ENCODE results near the gene CCR4. TPM values are rescaled to one million over a fixed set of nuclear protein-coding genes. Genes with fewer than 3 reads are reported as not detected.
"Not testable (repeated sequence)": the region's sequence is repeated elsewhere in the genome, so short reads cannot be mapped to it uniquely, and the experiment has no call there.

Gene CCR4
- total RNA-seq, 3 donors from 2014 or later, result 0.32 to 0.66 (median 0.44) TPM

GRCh38 chr3:32961189-32961715, 9.8 kb downstream of the CCR4 start:
- no peak for TF ChIP-seq POLR2A (IDR thresholded peaks at IDR 0.05)
- TF ChIP-seq POLR2AphosphoS5 (IDR thresholded peaks at IDR 0.05), result no peak
- TF ChIP-seq, protein P1, sequence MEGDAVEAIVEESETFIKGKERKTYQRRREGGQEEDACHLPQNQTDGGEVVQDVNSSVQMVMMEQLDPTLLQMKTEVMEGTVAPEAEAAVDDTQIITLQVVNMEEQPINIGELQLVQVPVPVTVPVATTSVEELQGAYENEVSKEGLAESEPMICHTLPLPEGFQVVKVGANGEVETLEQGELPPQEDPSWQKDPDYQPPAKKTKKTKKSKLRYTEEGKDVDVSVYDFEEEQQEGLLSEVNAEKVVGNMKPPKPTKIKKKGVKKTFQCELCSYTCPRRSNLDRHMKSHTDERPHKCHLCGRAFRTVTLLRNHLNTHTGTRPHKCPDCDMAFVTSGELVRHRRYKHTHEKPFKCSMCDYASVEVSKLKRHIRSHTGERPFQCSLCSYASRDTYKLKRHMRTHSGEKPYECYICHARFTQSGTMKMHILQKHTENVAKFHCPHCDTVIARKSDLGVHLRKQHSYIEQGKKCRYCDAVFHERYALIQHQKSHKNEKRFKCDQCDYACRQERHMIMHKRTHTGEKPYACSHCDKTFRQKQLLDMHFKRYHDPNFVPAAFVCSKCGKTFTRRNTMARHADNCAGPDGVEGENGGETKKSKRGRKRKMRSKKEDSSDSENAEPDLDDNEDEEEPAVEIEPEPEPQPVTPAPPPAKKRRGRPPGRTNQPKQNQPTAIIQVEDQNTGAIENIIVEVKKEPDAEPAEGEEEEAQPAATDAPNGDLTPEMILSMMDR (IDR thresholded peaks at IDR 0.05), result no peak
- no peaks in the 10 kb centered on the region for H3K4me1 ChIP-seq
- no peak overlapping the region for H3K27ac ChIP-seq
- no peaks in the 10 kb centered on the region for H3K36me3 ChIP-seq
- DNase-seq (ENCODE audit: low spot score in 2 of 2), result no peak
- no peaks in the 10 kb centered on the region for H3K27me3 ChIP-seq
- intact Hi-C loops (cut with DNase I; ENCODE audit: low total_unique reads), result no loop called here
- H3K4me3 ChIP-seq, result no peak overlapping the region
- H3K9me3 ChIP-seq, result peaks cover 8 to 9% of the 10 kb centered on the region in 2 donors

GRCh38 chr3:32963871-32964270, 12.4 kb downstream of the CCR4 start:
- intact Hi-C loops (cut with DNase I; ENCODE audit: low total_unique reads), result no loop called here
- no peak for DNase-seq (ENCODE audit: low spot score in 2 of 2)
- H3K27me3 ChIP-seq, result no peaks in the 10 kb centered on the region
- H3K9me3 ChIP-seq, result peaks cover 8 to 10% of the 10 kb centered on the region in 2 donors
- H3K4me3 ChIP-seq, result no peak overlapping the region
- no peaks in the 10 kb centered on the region for H3K36me3 ChIP-seq
- no peaks in the 10 kb centered on the region for H3K4me1 ChIP-seq
- TF ChIP-seq POLR2A (IDR thresholded peaks at IDR 0.05) (no peak), POLR2AphosphoS5 (IDR thresholded peaks at IDR 0.05) (no peak)
- TF ChIP-seq, protein P1 (IDR thresholded peaks at IDR 0.05), result no peak
- no peak overlapping the region for H3K27ac ChIP-seq

GRCh38 chr3:32964781-32965180, 13.3 kb downstream of the CCR4 start:
- H3K4me1 ChIP-seq; DNase-seq (ENCODE audit: low spot score in 2 of 2); intact Hi-C loops (cut with DNase I; ENCODE audit: low total_unique reads); H3K4me3 ChIP-seq; H3K36me3 ChIP-seq; H3K27ac ChIP-seq; H3K27me3 ChIP-seq: not testable (repeated sequence)
- peaks cover 8 to 10% of the 10 kb centered on the region in 2 donors for H3K9me3 ChIP-seq

- H3K4me1 ChIP-seq; DNase-seq (ENCODE audit: low spot score in 2 of 2); H3K36me3 ChIP-seq; intact Hi-C loops (cut with DNase I; ENCODE audit: low total_unique reads); H3K4me3 ChIP-seq; H3K27me3 ChIP-seq; H3K27ac ChIP-seq: not testable (repeated sequence)
- H3K9me3 ChIP-seq, result peaks cover 8 to 10% of the 10 kb centered on the region in 2 donors
Observed at GRCh38 chr3:32965617-32966213, 14.3 kb downstream of the CCR4 start.

DNA sequence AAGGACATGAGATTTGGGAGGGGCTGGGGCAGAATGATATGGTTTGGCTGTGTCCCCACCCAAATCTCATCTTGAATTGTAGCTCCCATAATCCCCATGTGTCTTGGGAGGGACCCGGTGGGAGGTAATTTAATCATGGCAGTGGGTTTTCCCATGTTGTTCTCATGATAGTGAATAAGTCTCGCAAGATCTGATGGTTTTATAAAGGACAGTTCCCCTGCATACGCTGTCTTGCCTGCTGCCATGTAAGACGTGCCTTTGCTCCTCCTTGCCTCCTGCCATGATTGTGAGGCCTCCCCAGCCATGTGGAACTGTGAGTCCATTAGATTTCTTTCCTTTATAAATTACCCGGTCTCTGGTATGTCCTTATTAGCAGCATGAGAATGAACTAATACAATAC, 15.2 kb downstream of the CCR4 start:
- H3K27ac ChIP-seq; intact Hi-C loops (cut with DNase I; ENCODE audit: low total_unique reads); H3K36me3 ChIP-seq; DNase-seq (ENCODE audit: low spot score in 2 of 2); H3K27me3 ChIP-seq; H3K4me1 ChIP-seq; H3K4me3 ChIP-seq: not testable (repeated sequence)
- H3K9me3 ChIP-seq, result peaks cover 8 to 10% of the 10 kb centered on the region in 2 donors

GRCh38 chr3:32968166-32968919, 16.9 kb downstream of the CCR4 start:
- no peak for DNase-seq (ENCODE audit: low spot score in 2 of 2)
- Histone ChIP-seq H3K9me3 (peaks cover 8 to 10% of the 10 kb centered on the region in 2 donors), H3K4me3 (peak overlapping the region in 2 of 3 donors; percentile 13 to 40), H3K4me1 (no peaks in the 10 kb centered on the region), H3K27me3 (no peaks in the 10 kb centered on the region), H3K27ac (no peak overlapping the region), H3K36me3 (no peaks in the 10 kb centered on the region)
- intact Hi-C loops (cut with DNase I; ENCODE audit: low total_unique reads), result no loop called here
- TF ChIP-seq, protein P1 (IDR thresholded peaks at IDR 0.05), result no peak
- TF ChIP-seq POLR2A (IDR thresholded peaks at IDR 0.05), result no peak
- no peak for TF ChIP-seq POLR2AphosphoS5 (IDR thresholded peaks at IDR 0.05)
